Activated gamma-delta T cell (primary cell): ENCODE measurements around the gene INPP1.
"Not testable (repeated sequence)": the region's sequence is repeated elsewhere in the genome, so short reads cannot be mapped to it uniquely, and the experiment has no call there.

Source experiments
- DNase-seq: peaks from one replicate; lab custom pipeline; 2025; lab: John Stamatoyannopoulos, UW
- total RNA-seq, 2 donors: gene quantifications; one replicate each; lab custom pipeline; 2026; lab: John Stamatoyannopoulos, UW

The INPP1 gene, protein sequence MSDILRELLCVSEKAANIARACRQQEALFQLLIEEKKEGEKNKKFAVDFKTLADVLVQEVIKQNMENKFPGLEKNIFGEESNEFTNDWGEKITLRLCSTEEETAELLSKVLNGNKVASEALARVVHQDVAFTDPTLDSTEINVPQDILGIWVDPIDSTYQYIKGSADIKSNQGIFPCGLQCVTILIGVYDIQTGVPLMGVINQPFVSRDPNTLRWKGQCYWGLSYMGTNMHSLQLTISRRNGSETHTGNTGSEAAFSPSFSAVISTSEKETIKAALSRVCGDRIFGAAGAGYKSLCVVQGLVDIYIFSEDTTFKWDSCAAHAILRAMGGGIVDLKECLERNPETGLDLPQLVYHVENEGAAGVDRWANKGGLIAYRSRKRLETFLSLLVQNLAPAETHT
- 4.2 to 6.1 reads per million in 2 donors for total RNA-seq

GRCh38 chr2:190343536-190344275 lies at the start of gene INPP1:
Gene INPP1, plus strand, starts transcription at chr2:190343589. Its CDS starts 16,514 bp downstream, at chr2:190360103.
- DNase-seq: peak; percentile 25

DNA sequence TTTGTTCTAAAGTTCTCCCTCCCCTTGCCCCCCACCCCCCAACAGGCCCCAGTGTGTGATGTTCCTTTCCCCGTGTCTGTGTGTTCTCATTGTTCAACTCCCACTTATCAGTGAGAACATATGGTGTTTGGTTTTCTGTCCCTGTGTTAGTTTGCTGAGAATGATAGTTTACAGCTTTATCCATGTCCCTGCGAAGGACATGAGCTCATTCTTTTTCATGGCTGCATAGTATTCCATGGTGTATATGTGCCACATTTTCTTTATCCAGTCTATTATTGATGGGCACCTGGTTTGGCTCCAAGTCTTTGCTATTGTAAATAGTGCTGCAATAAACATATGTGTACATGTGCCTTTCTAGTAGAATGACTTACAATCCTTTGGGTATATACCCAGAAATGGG lies 45.5 kb upstream of the INPP1 start:
- DNase-seq: not testable (repeated sequence)

DNA sequence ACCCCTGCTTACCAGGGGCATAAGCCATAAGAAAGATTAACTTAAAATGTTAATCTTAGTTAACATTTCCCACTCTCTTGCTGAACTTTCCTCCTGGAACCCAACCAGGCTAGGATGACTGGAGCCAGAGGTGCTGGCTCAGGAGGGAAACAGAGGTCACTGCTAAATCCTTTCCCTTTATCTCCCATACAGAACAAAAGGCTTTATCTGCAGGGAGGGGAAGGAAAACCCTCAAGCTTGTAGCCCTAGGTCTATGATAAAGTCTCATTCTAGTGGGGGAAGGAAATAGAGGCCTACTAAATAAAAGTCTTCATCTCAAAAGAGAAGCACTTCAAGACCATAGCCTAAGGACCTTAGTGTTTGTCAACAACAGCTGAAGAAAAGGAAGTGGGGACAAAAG lies 42.4 kb upstream of the INPP1 start:
- DNase-seq: no peak

- no peak for DNase-seq
Measured at GRCh38 chr2:190302052-190302451, 41.3 kb upstream of the INPP1 start.

- DNase-seq: no peak
Measured at GRCh38 chr2:190303647-190304046, 39.7 kb upstream of the INPP1 start.

DNA sequence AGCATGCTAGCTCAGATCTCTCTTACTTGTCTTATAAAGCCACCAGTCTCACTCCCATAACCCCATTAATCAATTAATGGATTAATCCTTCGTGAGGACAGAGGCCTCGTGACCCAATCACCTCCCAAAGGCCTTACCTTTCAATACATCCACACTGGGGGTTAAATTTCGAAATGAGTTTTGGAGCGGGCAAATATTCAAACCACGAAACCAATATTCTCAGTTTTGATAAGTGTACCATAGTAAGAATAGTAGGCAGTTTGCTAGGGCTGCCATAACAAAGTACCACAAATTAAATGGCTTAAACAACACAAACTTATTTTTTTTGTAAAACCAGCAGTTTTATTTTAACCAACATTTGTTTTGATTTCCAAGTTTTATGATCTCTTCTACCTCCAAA lies 39.0 kb upstream of the INPP1 start:
- no peak for DNase-seq

GRCh38 chr2:190308031-190308430 lies 35.4 kb upstream of the INPP1 start:
- DNase-seq: no peak

DNA sequence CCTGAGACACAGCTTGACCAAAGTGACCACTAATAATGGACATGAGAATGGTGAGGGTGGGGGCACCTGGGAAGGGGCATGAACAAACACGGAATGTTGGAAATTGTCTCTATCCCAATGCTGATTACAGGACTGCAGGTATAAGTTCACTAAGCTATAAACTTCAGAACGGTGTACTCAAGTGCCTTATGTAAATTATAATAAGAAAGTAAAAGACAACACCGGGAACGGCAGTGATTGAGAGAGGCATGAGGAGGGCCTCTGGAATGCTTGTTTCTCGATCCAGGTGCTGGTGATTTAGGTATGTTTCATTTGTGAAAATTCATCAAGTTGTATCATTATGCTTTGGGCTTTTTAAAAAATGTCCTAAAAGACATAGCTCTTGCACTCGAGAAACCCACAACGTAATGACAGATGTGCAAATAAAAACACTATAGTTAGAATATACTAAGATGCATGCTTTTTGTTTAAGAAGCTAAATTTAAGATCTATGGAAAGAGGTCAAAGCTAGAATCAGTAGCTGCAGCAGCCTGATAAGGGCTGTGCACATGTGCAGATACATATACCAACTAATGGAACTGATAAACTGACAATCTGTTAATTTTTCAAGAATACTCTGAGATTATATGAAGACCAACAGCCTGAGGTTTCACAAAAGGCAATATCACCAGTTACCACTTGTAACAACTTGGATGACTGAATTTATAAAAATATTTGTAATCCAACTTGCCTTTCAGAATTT lies 31.3 kb upstream of the INPP1 start:
- no peak for DNase-seq

DNA sequence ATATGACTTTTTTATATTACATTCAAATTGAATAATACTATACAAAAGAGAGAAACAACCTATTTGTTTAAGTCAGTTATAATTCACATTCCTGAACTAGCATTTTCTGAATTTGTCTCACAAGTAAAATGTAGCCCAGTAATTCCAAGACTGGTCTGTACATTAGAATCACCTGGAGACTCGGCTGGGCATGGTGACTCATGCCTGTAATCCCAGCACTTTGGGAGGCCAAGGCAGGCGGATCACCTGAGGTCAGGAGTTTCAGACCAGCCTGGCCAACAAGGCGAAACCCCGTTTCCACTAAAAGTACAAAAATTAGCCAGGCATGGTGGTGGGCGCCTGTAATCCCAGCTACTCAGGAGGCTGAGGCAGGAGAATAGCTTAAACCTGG lies 30.8 kb upstream of the INPP1 start:
- not testable (repeated sequence) for DNase-seq

DNA sequence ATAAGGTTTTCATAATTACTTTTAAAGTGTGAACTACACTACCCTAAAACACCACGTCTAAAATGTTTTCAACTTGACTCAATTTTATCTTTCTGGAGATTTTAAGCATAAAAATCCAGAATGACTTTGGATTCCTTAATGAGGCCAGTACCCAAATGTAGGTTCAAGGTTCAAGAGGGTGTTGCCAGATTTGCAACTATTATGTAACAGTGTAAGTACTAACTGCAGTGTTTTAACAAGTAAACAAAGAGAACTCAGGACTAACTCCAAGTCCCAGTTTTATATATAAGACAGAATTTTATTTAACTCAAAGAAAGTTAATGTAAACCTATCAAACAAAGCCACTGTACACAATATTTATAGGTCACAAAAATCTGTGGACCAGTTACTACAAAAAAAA lies 29.5 kb upstream of the INPP1 start:
- no peak for DNase-seq

DNA sequence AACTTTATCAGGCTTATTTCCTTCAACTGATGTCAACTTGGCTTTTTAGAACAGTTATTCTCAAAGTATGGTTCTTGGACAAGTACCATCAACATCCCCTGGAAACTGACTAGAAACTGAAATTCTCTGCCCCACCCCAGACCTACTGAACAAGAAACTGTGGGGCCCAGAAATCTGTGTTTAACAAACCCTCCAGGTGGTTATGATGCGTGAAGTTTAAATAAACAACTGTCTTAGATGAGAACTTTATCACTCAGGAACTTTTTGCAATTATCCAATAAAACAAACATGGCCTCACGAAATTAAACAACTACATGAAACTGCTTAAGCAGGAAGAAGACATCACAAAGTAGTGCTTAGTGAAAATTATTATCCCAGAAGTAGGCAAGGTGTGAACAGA lies 28.1 kb upstream of the INPP1 start:
- no peak for DNase-seq

- DNase-seq: no peak
Measured at GRCh38 chr2:190318514-190318913, 24.9 kb upstream of the INPP1 start.

- DNase-seq: no peak
Measured at GRCh38 chr2:190318931-190319554, 24.3 kb upstream of the INPP1 start.

DNA sequence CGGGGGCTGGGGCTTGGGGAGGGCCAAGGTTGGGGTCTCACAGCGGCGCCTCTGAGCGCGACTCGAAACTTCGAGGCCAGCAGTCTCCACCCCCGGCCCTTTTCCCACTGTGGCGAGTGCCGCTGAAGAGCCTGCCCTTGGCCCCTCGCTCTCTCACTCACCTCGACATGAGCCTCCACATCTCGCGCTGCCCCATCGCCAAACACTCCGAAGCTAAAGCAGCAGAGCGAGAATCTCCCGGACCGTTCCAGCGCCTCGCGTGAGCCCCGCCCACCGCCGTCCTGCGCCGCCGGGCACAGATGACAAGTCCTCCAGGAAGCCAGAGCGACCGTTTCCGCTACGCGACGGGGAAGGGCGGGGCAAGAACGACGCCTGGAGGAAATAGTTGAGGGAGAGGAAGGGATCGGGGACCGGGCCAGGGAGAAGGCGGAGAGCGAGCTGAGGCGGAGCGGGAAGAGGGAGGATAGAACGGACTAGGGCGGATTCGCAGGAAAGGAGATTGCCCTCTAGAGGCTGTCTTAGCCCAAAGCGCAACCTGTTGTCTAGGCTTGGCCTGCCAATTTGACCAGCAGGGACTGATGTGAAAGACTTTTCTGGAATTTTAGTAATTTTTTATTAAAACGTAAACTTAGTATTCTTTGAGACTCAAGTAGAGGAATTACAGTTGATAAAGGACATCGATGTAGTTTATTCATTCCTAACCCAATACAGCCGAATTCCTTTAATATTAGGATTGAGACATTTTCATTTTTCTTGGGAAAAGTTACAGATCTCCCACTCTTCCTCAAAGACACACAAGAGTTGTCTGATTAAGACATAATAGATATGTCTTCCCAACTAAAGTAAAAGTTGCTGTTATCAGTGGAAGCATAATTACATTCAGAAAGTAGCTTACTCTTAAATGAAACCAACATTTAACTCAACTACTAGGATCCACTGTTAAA lies 23.6 kb upstream of the INPP1 start, which contains the start of gene HIBCH:
Gene HIBCH (minus strand): TSS at position 272 of the 944 bp plus-strand sequence. CDS start 76 bp downstream, at position 196.
- peak; percentile 75 for DNase-seq

DNA sequence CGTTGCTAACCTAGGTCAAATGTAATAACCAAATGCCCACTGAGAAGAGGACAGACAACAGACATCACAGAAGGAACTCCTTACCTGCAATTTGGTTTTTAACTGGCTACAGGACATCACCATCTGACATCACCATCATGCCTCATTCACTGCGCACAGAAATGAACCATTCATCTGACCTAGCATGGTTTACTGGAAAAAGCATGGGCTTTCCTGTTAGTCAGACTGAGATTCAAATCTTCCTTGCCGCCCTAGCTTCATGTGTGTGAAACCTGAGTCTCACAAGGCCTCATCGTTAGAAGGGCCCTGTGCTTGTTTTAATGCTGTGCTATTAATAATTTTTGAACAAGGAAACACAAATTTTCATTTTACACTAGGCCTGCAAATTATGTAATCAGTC lies 22.7 kb upstream of the INPP1 start:
- no peak for DNase-seq

- no peak for DNase-seq
Measured at GRCh38 chr2:190323406-190323805, 20.0 kb upstream of the INPP1 start.

- DNase-seq: no peak
Measured at GRCh38 chr2:190325588-190325987, 17.8 kb upstream of the INPP1 start.

DNA sequence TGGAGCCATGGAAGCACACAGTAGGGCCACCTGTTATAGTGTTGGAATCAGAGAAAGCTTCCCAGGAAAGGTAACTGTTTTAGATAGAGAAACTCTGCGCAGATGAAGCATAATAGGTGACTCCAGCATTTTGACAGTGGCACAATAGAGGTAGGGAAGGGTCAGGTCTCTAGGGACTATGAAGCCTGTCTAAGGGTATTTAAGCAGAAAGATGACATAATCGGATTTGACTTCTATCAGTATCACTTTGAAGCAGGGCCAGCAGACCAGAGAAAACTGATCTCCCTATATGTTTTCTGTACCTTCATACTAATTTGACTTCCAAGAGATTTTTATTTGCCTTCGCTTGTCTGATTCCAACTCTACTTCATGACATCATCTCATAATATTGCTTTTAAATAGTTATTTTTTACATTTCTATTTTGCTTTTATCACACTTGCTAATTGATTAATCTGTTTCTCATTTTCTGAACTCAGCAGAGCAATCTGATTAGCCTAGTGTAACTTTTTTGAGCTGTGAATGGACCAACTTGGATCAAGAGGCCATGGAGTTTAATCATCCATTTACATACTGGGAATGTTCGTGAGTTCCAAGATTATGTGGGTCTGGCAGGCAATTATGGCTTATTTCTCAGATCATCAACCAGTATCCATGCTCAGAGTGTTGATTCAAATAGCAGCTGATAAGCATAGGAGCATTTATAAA lies 15.4 kb upstream of the INPP1 start:
- DNase-seq: no peak

DNA sequence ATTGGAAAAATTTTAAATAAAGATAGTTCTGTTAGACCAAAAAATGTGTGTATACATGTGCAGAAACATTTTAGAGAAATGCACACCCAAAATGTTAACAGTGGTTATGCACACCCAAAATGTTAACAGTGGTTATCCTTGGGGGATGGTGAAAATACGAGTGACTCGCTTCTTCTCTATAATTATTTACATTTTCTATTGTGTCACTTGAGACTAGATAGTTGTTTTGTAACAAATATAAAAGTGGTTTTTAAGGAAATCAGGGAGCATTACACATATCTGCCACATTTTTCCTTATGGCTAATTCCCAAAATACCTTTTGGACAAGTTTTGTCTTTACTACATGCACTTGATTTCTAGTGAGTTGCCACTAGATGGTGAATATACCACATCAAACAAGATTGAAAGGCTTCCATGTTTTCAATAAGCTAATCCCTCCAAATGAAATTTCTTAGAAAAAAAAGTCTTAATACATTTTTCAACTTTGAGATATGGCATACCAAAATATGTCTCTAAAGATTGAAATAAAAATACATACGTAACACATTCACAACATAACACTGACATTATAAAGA lies 14.7 kb upstream of the INPP1 start:
- no peak for DNase-seq

DNA sequence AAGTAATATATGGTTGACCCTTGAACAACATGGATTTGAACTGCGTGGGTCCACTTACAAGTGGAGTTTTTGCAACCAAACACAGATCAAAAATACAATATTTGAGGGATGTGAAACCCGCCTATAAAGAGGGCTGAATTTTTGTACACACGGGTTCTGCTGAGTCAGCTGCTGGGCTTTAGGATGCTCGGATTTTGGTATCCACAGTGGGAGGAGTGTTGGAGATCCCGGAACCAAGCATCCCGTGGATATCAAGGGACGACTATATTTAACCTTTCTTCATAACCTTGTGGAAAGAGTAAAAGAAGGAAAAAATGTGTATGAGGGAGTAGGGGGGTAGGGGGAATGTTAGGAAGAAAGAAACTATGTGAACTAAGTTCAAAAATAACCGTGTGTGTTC lies 10.0 kb upstream of the INPP1 start:
- DNase-seq: no peak
